ENCODE results near the gene ZC3H7A. TPM values are rescaled to one million over a fixed set of nuclear protein-coding genes. Genes with fewer than 3 reads are reported as not detected.
A peak's percentile ranks its signal among the peaks of the same experiment; 100 is the strongest.

Gene ZC3H7A
- total RNA-seq, 2 experiments from 2014 or later: 32.1 to 68.6 TPM

GRCh38 chr16:11743308-11744074 lies 53.6 kb downstream of the ZC3H7A start:
- H3K4me3 ChIP-seq (ENCODE audit: low read depth, low read length, poor library complexity, severe bottlenecking): peak overlapping the region; percentile 97
- peak overlapping the region; percentile 75 for H3K4me2 ChIP-seq (ENCODE audit: low read length)
- intact Hi-C loops (cut with micrococcal nuclease; ENCODE audit: unreplicated experiment): loop anchor here (2.0 to 5.0 kb wide), 3 partner anchors 39 to 69 kb away; partner anchors contain the start of gene ZC3H7A
- peaks cover 40% of the 10 kb centered on the region for H3K4me1 ChIP-seq (ENCODE audit: insufficient read depth, low read length, poor library complexity, severe bottlenecking)
- peak; percentile 52 for DNase-seq (ENCODE audit: low spot score)
- no peaks in the 10 kb centered on the region for H3K9me3 ChIP-seq (ENCODE audit: low read length)
- peak overlapping the region; percentile 51 for H3K27ac ChIP-seq (ENCODE audit: low read depth, low read length, poor library complexity, severe bottlenecking)
- peaks cover 19% of the 10 kb centered on the region for H3K36me3 ChIP-seq (ENCODE audit: insufficient read depth, low read length)
- POLR2A ChIA-PET: interaction anchor here (0.6 to 1.9 kb wide), 13 partner anchors 8 to 154 kb away, joined by 3 to 10 read pairs (median 4); no protein-coding TSS in a partner anchor
- CTCF ChIA-PET (ENCODE audit: unreplicated experiment): interaction anchor here (0.6 to 0.9 kb wide), 2 partner anchors 54 to 470 kb away, joined by 3 to 4 read pairs; no protein-coding TSS in a partner anchor
- TSS peak; percentile 88 for BruUV-seq (replicated peaks)
- H3K79me2 ChIP-seq (ENCODE audit: insufficient read depth, low read depth, low read length): peaks cover 37% of the 10 kb centered on the region
- H2AFZ ChIP-seq (ENCODE audit: low read length): peak overlapping the region; percentile 80
- H3K9me2 ChIP-seq (ENCODE audit: insufficient read depth, low read length): no peaks in the 10 kb centered on the region
- TF ChIP-seq CTCF (conservative IDR thresholded peaks at IDR 0.05; ENCODE audit: low read length) (no peak), EZH2phosphoT487 (IDR thresholded peaks at IDR 0.05; ENCODE audit: borderline replicate concordance, low read depth, low read length) (no peak)
- H4K20me1 ChIP-seq (ENCODE audit: insufficient read depth, low read length): peaks cover 11% of the 10 kb centered on the region; the same call in 1 of the 2 replicates

- peaks cover 48% of the 10 kb centered on the region for H3K4me1 ChIP-seq (ENCODE audit: insufficient read depth, low read length, poor library complexity, severe bottlenecking)
- intact Hi-C loops (cut with micrococcal nuclease; ENCODE audit: unreplicated experiment): loop anchor here (2.0 to 5.0 kb wide), 3 partner anchors 40 to 70 kb away; partner anchors contain the start of gene ZC3H7A
- H4K20me1 ChIP-seq (ENCODE audit: insufficient read depth, low read length): peaks cover 16% of the 10 kb centered on the region; the same call in 1 of the 2 replicates
- ChIA-PET POLR2A (interaction anchor here (0.5 to 1.9 kb wide), 18 partner anchors 8 to 497 kb away, joined by 3 to 10 read pairs (median 3); no protein-coding TSS in a partner anchor), CTCF (ENCODE audit: unreplicated experiment) (interaction anchor here (0.6 to 1.6 kb wide), 3 partner anchors 55 to 470 kb away, joined by 4 to 7 read pairs (median 4); no protein-coding TSS in a partner anchor)
- peak within 1 kb of the TSS; percentile 67 for H3K27ac ChIP-seq (ENCODE audit: low read depth, low read length, poor library complexity, severe bottlenecking)
- TF ChIP-seq CTCF (conservative IDR thresholded peaks at IDR 0.05; ENCODE audit: low read length) (no peak), EZH2phosphoT487 (IDR thresholded peaks at IDR 0.05; ENCODE audit: borderline replicate concordance, low read depth, low read length) (no peak)
- peak within 1 kb of the TSS; percentile 80 for H2AFZ ChIP-seq (ENCODE audit: low read length)
- H3K4me2 ChIP-seq (ENCODE audit: low read length): peak within 1 kb of the TSS; percentile 95
- H3K9me2 ChIP-seq (ENCODE audit: insufficient read depth, low read length): no peaks in the 10 kb centered on the region
- peak; percentile 98 for DNase-seq (ENCODE audit: low spot score)
- H3K36me3 ChIP-seq (ENCODE audit: insufficient read depth, low read length): peaks cover 20% of the 10 kb centered on the region
- peak within 1 kb of the TSS; percentile 97 for H3K4me3 ChIP-seq (ENCODE audit: low read depth, low read length, poor library complexity, severe bottlenecking)
- H3K9me3 ChIP-seq (ENCODE audit: low read length): no peaks in the 10 kb centered on the region
- BruUV-seq (replicated peaks): no TSS peak
- H3K79me2 ChIP-seq (ENCODE audit: insufficient read depth, low read depth, low read length): peaks cover 44% of the 10 kb centered on the region
Measured at GRCh38 chr16:11742536-11743307, 54.3 kb downstream of the ZC3H7A start, which contains the start of gene TXNDC11. TXNDC11 (minus strand) TSS chr16:11742857; CDS start chr16:11742730, 127 bp downstream.
